Left colon (tissue), 2 donors: ENCODE results near the gene NBL1. TPM values are rescaled to one million over a fixed set of nuclear protein-coding genes. Genes with fewer than 3 reads are reported as not detected.

ENCODE experiments used
- ATAC-seq: fragments of 200-7000 bp; cut with Tn5 transposase; one replicate; pipeline ENCODE4 v1.9.1; 2020; ENCODE audit warnings: mild to moderate bottlenecking, moderate library complexity
- DNase-seq, 2 donors: peaks; one replicate each; pipeline ENCODE4 v3.0.0-alpha.2; 2020
- intact Hi-C, 2 donors: fragments of 100-400 bp; cut with DNase I in 1 of 2; cut with micrococcal nuclease in 1 of 2; formaldehyde crosslinking; loops; one replicate each; pipeline versions ENCODE4 v1.11.2 to v1.14.0; 2022; cut with DNase I, micrococcal nuclease
- long read RNA-seq: library from polyadenylated mRNA; unstranded; transcript quantifications from one replicate; pipeline ENCODE4 v2.0.0, GENCODE V29; 2021
- total RNA-seq, 2 donors: library from RNA; stranded (reverse); fragmentation: NEBNext Ultra II Directional; extraction: Animal tissue kit (Norgen Biotek cat#: 25700); gene quantifications; one replicate each; pipeline ENCODE4 v1.2.1, GENCODE V29; 2021
- donor health status: DM: no; HTN: no; CAD: no.
- donor health status: DM: yes; HTN: yes; CAD: no.

NBL1 gene
- total RNA-seq: 100 to 1,000 TPM; 373 to 391 TPM
- long read RNA-seq, transcript NBL1-202 (4 exons, 2,172 nt): major isoform, 59 of 195 reads
- long read RNA-seq, partial matches to known transcripts: 135 of 195 reads
- long read RNA-seq, other reads (novel, unspliced or antisense): 1 of 195 reads

GRCh38 chr1:19643602-19644394 is at the start of gene NBL1:
TSS of gene NBL1 (plus strand) at chr1:19644311. CDS start at chr1:19655031, 10,720 bp downstream.
- ATAC-seq (peak; percentile 35), DNase-seq (peak; percentile 79 to 86)
- intact Hi-C loops: no loop called here

- ATAC-seq (peak; percentile 52), DNase-seq (peak in 1 of 2 donors; percentile 21)
- intact Hi-C loops: no loop called here
Measured at GRCh38 chr1:19596065-19596713, 47.9 kb upstream of the NBL1 start.

DNA sequence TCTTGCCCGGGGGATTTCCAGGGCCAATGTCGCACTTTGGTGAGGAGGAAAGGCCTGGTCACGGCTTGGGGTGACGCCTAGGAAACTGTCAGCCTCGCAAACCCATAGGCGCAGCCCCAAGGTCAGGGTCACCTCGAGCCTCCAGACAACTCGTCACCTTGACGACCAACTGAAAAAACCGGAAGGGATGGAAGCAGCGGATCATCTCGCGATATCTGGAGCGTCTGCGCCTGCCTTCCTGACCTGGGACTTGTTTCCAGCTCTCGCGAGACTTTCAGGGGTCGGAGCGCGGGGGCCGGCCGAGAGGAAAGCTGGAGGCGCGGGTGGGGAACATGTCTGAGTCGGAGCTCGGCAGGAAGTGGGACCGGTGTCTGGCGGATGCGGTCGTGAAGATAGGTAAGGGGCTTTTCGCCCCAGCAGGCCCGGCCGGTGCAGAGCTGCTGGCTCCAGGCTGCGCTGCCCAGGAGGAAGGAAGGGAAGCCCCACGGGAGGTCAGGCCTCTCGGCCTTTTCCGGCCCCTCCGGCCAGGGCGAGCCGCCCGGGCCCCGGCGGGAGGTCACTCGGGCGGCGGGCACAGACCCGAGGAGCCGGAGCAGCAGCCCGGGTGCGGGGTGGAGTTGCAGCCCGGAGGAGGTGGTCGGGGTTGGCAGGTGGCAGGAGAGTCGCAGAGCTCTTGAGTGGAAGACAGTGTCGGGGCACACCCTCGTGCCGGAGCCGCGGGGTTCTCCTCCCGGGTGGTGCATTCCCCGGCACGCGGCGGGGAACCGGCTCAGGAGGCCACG is 47.2 kb upstream of the NBL1 start:
- ATAC-seq: peak; percentile 84
- intact Hi-C loops: no loop called here
- DNase-seq: peak; percentile 98 to 99

- intact Hi-C loops: no loop called here
- peak in 1 of 2 donors; percentile 71 for DNase-seq
- peak; percentile 58 for ATAC-seq
Measured at GRCh38 chr1:19597496-19598309, 46.4 kb upstream of the NBL1 start.

DNA sequence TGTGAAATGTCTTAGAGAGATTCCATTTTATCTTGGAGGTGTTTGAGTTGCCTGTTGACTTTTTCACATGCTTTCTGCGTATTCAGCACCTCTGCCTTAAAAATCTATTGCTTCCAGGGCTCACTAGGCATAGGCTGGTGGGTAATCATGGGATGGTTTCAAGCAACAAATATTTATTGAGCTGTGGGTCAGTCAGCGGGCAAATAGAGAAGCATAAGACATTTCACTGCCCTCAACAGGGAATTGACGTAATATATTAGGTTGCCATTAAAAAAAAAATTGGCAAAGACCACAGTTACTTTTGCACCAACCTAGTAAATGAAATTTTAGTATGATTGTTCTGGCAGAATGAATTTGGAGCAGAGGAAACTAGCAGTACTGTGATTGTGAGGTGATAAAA is 44.3 kb upstream of the NBL1 start:
- intact Hi-C loops: no loop called here
- DNase-seq: no peak
- ATAC-seq: no peak

DNA sequence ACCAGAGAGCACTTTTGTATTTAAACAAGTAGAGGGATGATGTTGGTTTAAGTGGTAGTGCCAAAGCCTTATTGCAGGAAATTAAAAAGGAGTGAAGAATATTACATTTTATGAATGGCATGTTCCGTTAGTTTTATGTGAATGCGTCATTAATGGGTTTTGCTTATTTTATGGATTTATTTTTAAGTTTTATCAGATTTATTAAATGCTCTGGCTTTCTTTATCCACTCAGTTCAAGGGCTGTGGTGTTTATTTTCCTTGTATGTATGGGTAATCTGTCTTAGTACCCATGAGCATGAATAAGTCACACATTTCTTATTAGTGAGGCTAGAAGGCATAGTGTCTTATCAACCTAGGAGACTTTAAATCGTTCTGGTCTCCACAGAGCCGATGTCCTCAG is 41.6 kb upstream of the NBL1 start:
- no peak for ATAC-seq
- no peak for DNase-seq
- intact Hi-C loops: no loop called here

- ATAC-seq (peak; percentile 82), DNase-seq (peak in 1 of 2 donors; percentile 36)
- intact Hi-C loops: no loop called here
Measured at GRCh38 chr1:19605967-19606366, 38.1 kb upstream of the NBL1 start.

DNA sequence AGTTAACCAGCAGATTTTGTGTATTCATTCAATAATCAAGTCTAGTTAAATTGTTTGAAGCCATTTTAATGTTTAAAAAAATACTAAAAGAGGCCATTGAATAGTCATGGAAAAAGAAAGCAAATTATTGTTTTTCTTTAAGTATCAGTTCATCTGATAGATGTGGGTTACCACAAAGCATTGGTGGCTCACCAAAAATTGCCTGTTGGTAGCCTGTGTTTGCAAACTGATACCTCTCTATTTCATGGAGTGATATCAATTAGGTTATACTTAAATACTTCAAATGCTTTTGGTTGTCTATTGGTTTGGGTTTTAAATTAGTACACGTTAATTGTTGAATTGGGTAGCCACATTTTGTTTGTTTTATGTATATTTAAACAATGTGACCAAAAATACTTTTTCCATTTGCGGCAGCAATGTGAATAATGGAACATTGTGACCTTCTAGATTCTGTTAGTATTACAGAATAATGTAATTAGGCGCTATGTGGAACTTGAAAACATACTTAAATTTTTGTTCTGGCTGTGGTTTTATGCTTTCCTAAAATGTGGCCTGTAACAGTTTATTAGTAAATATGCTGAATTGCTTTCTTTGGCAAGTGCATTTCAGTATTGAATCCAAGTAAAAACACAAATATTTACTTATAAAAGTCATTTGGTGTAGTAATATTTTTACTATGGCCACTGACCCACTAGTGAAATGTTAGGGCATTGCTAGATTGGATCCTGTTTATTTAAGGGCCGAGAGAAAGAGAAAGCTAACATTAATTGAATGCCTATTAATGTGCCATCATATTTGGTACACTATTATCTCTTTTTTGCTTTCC is 37.1 kb upstream of the NBL1 start:
- ATAC-seq (no peak), DNase-seq (no peak)
- intact Hi-C loops: no loop called here

DNA sequence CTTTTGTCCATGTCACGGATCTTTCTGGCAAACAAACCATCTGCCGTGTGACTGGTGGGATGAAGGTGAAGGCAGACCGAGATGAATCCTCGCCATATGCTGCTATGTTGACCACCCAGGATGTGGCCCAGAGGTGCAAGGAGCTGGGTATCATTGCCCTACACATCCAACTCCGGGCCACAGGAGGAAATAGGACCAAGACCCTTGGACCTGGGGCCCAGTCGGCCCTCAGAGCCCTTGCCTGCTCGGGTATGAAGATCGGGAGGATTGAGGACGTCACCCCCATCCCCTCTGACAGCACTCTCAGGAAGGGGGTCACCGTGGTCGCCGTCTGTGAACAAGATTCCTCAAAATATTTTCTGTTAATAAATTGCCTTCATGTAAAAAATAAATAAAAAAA is 35.9 kb upstream of the NBL1 start:
- intact Hi-C loops: no loop called here
- ATAC-seq (no peak), DNase-seq (no peak)

GRCh38 chr1:19610282-19610981 is 33.7 kb upstream of the NBL1 start:
- ATAC-seq (no peak), DNase-seq (no peak)
- intact Hi-C loops: no loop called here

GRCh38 chr1:19612530-19612929 is 31.6 kb upstream of the NBL1 start:
- ATAC-seq (peak; percentile 46), DNase-seq (peak in 1 of 2 donors; percentile 35)
- intact Hi-C loops: no loop called here

- peak; percentile 83 for ATAC-seq
- intact Hi-C loops: no loop called here
- peak; percentile 31 to 69 for DNase-seq
Measured at GRCh38 chr1:19613171-19613703, 30.9 kb upstream of the NBL1 start.

DNA sequence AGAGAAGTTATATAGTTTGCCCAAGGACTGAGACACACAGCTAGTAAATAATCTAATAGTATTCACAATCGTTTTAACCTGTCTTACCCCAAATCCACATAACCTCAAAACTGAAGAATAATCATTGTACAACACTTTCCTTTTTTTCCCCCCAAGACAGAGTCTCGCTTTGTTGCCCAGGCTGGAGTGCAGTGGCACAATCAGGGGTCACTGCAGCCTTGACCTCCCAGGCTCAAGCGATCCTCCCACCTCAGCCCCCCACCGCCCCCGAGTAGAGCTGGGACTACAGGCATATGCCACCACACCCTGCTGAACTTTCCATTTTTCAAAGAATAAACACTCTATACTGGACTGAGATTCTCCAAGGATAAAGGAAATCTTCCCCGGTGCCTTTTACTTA is 28.7 kb upstream of the NBL1 start:
- DNase-seq: no peak
- intact Hi-C loops: no loop called here
- no peak for ATAC-seq

DNA sequence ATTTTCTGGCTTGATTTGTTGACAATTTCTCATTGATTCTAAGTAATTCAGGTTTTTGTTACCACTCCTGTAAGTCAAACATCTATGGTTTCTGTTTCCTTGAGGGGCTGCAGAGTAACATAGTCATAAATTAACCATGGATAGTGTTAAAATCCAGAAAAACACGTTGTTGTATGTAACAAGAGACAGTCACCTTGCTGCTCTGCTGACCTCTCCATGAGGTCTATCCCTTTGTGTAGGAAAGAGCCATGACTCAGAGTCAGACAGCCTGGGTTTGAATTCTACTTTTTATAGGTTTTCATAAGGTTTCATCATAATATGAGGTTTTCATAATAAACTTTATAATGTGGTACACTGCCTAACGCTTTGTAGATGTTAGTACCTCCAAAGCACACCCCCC is 27.6 kb upstream of the NBL1 start:
- intact Hi-C loops: no loop called here

DNA sequence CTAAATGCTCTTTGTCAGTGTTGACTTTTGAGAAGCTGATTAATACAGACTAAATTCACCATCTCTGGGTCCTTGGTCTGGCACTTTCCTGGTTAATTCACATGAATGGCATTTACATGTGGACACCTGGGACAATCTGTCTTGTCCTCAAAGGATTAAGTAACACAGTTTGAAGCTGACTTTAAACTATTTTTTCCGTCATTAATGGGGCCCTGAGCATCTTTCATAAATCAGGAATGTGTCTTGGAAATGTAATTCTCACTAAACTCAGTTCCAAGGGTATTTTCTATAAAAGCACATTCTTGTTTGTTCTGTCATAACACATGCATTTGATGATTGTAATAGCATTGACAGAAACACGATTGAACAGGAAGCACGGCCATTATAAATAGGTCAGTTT is 26.7 kb upstream of the NBL1 start:
- ATAC-seq: no peak
- no peak for DNase-seq
- intact Hi-C loops: no loop called here

More for the DNA sequence above, 27.6 kb upstream of the NBL1 start:
- DNase-seq (no peak), ATAC-seq (no peak)

DNA sequence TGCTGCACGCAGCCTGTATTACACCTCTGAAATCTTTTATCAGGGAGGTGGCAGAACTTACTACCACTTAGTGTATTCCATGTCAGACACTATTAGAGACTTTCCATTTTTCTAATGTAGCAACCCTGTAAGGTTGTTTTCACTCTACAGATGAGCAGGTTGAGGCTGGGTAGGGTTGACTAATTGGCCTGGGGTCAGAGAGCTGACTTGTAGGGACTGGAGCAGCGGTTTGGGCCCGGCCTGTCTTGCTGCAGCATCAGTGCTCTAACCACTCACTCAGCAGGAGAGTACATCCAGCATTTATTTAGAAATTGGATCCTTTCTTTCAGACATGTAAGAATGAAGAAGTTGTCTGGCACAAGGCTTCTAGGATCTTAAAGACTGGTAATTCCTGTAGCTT is 25.7 kb upstream of the NBL1 start:
- DNase-seq (no peak), ATAC-seq (no peak)
- intact Hi-C loops: no loop called here
